D341Med (cell line): ENCODE data around the gene DYNLRB2.
A peak's percentile ranks its signal among the peaks of the same experiment; 100 is the strongest.

Experiments used
- DNase-seq: peaks from one replicate; pipeline ENCODE4 v3.0.0; 2012; ENCODE audit warnings: low spot score

The DYNLRB2 gene

GRCh38 chr16:80540516-80541305 lies at the start of gene DYNLRB2:
TSS of gene DYNLRB2 (plus strand) at chr16:80540993. CDS start at chr16:80541077, 84 bp downstream.
- peak; percentile 38 for DNase-seq

GRCh38 chr16:80500116-80500859 lies 40.5 kb upstream of the DYNLRB2 start:
- no peak for DNase-seq

GRCh38 chr16:80500961-80501525 lies 39.8 kb upstream of the DYNLRB2 start:
- no peak for DNase-seq

- no peak for DNase-seq
Observed at GRCh38 chr16:80503107-80503506, 37.7 kb upstream of the DYNLRB2 start.

GRCh38 chr16:80507538-80507937 lies 33.3 kb upstream of the DYNLRB2 start:
- no peak for DNase-seq

GRCh38 chr16:80509872-80510271 lies 30.9 kb upstream of the DYNLRB2 start:
- no peak for DNase-seq

- no peak for DNase-seq
Observed at GRCh38 chr16:80511824-80512592, 28.8 kb upstream of the DYNLRB2 start.

- DNase-seq: no peak
Observed at GRCh38 chr16:80512593-80512853, 28.3 kb upstream of the DYNLRB2 start.

GRCh38 chr16:80515374-80515773 lies 25.4 kb upstream of the DYNLRB2 start:
- DNase-seq: no peak

GRCh38 chr16:80517846-80518245 lies 22.9 kb upstream of the DYNLRB2 start:
- DNase-seq: no peak

- no peak for DNase-seq
Observed at GRCh38 chr16:80518436-80518835, 22.4 kb upstream of the DYNLRB2 start.

- no peak for DNase-seq
Observed at GRCh38 chr16:80519189-80519588, 21.6 kb upstream of the DYNLRB2 start.

GRCh38 chr16:80525420-80525819 lies 15.4 kb upstream of the DYNLRB2 start:
- DNase-seq: no peak

GRCh38 chr16:80526418-80527061 lies 14.3 kb upstream of the DYNLRB2 start:
- DNase-seq: peak; percentile 55

GRCh38 chr16:80527297-80527696 lies 13.5 kb upstream of the DYNLRB2 start:
- DNase-seq: peak; percentile 15

- DNase-seq: no peak
Observed at GRCh38 chr16:80530479-80530878, 10.3 kb upstream of the DYNLRB2 start.

GRCh38 chr16:80536238-80536637 lies 4.6 kb upstream of the DYNLRB2 start:
- no peak for DNase-seq

GRCh38 chr16:80541306-80541694 lies 507 bp downstream of the DYNLRB2 start:
- DNase-seq: no peak

GRCh38 chr16:80543162-80543561 lies 2.4 kb downstream of the DYNLRB2 start:
- DNase-seq: no peak

GRCh38 chr16:80544326-80544725 lies 3.5 kb downstream of the DYNLRB2 start:
- no peak for DNase-seq

- DNase-seq: no peak
Observed at GRCh38 chr16:80546249-80546648, 5.5 kb downstream of the DYNLRB2 start.

GRCh38 chr16:80547145-80547544 lies 6.4 kb downstream of the DYNLRB2 start:
- no peak for DNase-seq
